GM21717 (cell line): ENCODE results near the gene CCDC178.

Experiments
- ATAC-seq: cut with Tn5 transposase; IDR thresholded peaks from one replicate; pipeline ENCODE4 v1.9.1; 2021; ENCODE audit warnings: mild to moderate bottlenecking, moderate library complexity; ENCODE audit not compliant: unreplicated experiment

The CCDC178 gene

DNA sequence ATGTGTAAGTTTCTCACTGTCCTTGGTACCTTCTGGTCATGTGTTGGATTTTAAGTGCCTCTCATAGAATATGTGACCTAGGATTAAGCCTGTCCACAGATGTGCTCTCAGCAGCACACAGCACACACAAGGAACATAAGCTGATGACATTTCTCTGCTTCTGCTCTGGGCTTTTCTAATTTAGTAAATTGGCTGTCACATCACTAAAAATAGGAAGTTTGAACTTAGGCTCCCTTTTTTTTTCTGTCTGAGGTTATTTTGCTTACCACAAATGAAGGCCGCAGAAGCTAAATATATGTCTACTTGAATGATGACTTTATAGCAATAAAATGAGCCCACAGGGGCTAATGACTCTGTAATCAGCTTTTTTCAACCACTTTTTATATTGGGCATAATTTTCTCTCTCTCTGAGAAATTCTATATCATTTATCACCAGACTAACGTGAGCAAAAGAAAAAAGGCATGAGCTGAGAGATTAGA, 517.5 kb downstream of the CCDC178 start:
- no peak for ATAC-seq

DNA sequence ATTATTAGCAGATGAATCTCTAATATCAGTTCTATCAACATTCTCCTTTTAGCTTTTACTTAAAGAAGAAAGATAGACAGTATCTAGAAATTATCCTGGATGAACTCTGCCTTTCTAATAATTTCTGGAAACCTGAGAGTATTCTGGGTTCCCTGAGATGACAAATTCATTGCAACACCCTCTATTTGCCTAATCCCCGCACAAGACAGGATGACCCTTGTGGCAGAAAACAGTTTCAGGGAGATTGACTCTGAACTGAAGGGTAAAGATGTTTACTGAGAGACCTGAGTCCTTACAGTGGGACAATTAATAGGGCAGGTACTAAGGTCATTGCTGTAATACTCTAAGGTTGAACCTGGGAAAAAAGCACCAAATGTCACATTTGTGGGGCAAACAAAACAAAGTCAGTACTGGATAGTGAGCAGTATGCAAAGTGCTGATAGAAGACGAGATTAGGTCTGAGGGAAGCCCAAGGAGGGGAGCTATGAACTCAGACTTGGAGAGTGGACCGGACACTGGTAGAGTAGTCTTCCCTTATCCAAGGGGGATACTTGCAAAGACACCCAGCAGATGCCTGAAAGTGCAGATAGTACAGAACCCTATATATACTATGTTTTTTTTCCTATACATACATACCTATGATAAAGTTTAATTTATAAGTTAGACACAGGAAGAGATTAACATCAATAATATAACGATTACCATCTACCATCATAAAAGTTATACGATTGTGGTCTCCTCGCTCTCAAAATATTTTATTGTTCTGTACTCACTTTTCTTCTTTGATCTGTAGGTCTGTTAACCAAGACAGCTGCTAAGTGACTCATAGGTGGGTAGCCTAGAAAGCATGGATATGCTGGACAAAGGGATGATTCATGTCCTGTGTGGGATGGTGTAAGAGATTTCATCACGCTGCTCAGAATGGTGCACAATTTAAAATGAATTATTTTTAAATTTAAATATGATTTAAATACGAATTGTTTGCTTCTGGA, 519.4 kb downstream of the CCDC178 start:
- no peak for ATAC-seq

DNA sequence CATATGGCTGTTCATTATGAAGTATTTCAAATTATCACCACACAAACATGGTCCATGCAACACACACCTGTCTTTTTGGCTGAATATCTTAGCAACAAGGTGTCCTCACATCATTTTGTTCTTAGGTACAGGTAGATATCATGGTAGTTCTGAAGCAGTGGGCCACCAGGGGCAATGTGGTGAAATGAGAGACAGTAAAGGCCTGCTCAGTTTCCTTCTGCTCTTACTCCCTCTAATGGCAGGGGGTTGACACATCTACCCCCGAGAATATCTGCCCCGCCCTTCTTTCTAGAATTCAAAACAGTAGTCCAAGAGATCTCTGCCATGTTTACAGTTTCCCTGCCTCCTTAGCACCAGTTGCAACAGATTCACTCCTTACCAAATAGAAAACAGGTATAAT, 520.7 kb downstream of the CCDC178 start:
- peak; percentile 95 for ATAC-seq

DNA sequence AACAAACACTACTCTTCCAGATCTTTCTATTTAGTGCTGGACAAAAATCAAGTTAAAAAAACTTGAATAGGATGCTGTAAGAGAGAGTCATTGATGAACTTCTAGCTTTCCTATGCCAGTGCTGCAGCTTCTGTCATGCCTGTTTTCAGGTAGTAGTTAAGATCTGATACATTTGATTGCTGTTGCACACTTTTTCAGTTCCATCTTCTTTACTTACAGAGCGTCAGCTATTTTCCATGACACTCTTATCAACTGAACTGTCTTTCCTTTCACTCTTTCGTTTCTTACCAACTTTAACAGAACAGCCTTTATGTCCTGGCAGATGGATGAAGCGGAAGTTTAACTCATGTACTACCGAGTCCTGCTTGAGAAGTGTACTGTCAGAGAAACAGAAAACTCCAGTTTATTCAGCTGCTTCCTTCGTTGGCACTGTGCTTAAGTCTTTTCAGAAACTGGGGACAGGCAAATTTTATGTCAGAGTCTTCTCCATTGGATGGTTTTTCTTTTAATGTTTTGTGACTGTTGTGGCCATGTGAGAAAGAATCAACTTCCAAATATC, 521.8 kb downstream of the CCDC178 start:
- no peak for ATAC-seq

DNA sequence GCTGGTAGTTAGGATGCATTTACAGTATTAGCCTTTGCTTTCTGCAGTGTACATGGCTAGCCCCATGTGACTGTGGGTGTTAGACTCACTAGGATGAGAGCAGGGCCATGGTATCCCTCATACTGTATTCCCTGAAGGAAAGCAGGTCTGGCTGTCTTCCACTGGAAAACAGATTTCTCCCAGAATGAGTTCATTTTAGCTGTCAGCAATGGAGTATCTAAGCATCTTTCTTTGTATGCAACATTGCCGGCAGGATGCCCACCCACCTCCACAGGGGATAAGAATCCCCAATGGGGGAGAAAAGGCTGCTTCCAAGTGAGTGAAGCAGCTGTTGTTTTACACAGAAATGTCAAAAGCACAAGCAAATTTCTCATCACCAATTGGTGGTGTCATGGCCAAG, 525.0 kb downstream of the CCDC178 start:
- ATAC-seq, result no peak

DNA sequence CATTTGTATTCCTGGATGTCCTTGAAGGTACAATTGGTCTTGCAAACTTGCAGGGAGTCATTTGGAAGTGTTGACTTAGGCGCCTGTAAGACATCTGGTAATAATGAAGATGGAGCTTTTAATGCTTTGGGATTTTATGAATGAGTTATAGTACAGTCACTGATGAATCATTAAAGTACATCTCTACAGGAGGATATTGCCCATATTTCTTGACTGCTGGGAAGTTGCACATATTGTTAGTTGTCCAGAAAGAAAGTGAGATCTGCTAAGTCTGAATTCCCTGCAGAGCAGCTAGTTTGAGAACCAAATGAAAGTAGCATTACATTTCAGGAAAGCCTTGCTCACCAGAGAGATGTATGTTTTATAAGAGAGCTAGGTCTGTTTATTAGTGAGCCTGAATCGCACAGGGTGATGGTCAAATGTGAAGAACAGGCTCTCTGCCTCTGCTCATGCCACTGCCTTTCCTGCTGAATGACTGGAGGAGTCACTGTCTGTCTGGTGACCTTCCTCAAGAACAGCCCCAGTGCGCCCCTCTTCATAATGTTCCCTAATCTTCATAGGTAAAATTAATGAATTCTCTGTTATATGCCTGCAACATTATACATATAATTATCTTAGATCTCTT, 528.7 kb downstream of the CCDC178 start:
- no peak for ATAC-seq

DNA sequence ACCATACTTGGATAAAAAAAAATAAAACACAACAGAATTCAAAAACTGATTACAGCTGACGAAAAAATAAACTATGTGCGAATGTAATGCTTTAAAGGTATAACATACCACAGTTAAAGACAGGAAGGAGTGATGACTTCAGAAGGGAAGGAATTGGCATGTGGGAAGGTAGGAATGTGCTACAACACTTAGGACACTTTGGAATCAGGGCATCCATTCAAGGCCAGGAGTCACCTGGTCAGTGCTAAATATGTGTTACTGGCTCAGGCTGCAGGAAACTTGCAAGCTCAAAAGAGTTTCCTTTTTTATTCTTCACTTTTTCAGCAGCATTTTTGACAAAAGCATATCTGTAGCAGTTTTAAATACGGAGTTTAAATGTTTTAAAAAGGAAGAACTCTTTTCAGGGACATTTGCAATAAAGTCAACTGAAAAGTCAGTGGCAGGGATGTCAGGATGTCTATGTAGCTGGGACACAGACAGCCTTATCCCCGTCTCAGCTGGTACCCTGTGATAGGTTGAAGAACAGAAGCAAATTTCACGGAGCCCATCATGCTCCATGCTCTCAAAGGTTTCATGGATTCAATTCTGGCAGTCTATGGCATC, 529.7 kb downstream of the CCDC178 start:
- no peak for ATAC-seq

DNA sequence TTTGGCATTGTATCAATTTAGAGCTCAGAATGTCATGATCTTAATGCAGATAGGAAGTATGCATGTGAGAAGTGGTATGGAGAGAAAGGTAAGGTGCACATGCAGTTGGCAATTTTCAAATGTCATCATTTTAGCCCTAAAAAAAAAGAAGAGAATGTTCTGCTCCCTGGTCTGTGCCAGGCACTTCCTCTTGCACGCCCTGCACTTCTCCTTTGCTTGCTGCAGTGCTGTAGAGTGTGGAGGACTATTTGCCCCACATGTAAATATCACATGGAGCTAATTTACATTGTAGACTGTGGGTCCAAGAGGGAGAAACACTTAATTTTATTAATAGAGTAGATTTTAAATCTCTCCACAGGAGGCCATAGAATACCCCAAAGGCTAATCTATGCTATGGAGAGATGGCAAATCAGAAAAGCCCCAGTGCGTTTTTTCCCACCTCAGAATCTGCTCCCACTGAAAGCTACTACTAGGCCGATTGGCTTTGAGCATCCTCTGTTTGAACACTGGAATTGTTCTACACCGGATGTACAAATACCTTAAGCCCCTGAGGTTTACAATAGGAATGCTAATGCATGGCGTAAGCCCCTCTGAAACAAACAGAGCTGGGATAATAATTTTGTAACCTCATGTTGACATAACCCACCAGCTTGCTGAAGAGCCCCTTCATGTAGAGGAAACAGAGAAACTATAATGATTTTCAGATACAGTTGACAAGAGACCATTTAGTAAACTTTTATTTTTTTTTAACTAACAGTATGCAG, 530.5 kb downstream of the CCDC178 start:
- no peak for ATAC-seq

DNA sequence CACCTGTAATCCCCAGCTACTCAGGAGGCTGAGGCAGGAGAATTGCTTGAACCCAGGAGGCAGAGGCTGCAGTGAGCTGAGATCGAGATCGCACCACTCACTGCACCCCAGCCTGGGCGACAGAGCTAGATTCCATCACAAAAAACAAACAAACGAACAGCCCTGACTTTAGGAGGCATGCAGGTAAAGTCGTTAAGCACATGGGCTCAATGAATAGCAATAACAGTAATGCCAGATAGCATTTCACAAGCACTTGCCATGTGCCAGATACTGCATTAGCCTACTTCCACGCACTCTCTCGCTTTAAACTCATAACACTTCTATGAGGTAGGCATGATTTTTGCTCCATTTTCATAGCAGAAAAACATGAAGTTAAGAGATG, 532.1 kb downstream of the CCDC178 start:
- ATAC-seq, result no peak

DNA sequence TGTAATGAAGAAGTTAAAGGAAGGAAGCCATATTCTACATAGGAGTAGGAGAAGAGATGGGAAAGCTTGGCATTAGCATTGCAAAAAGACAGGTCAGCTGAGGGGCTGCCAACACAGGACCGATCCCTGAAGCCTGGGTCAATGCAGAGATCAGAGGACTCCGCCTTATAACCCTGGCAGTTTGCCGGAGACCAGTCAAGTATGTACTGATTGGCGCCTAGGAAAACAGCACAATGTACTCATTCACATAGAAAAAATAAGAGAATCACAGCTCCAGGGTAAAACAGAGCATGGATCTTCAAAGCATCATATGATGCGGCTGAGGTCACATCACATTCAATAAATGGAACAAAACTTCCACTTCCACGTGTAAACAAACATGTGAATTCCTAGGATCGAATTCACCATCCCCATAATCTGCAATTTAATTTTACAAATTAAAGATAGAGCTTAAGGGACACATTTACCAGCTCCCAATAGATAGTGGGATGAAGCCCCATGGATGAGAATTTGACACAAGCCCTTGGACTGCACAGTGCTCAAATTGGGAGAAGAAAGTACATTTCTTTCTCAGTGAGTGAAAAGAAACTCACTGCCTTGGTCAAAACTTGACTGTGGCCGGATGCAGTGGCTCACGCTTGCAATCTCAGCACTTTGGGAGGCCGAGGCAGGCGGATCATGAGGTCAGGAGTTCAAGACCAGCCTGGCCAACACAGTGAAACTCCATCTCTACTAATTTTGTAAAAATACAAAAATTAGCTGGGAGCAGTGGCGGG, 532.7 kb downstream of the CCDC178 start:
- no peak for ATAC-seq

DNA sequence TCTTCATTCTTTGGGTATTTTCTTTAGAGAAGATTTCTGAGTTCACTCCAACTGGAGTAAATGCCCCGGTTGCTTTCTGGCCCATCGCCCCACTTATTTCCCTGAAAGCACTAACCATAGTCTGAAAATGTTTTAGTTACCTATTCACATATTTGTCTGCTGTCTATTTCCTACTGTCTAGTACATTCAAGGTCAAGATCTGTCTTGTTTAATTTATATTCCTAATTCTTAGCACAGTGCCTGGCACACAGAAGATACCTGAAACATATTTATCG, 533.3 kb downstream of the CCDC178 start:
- no peak for ATAC-seq

DNA sequence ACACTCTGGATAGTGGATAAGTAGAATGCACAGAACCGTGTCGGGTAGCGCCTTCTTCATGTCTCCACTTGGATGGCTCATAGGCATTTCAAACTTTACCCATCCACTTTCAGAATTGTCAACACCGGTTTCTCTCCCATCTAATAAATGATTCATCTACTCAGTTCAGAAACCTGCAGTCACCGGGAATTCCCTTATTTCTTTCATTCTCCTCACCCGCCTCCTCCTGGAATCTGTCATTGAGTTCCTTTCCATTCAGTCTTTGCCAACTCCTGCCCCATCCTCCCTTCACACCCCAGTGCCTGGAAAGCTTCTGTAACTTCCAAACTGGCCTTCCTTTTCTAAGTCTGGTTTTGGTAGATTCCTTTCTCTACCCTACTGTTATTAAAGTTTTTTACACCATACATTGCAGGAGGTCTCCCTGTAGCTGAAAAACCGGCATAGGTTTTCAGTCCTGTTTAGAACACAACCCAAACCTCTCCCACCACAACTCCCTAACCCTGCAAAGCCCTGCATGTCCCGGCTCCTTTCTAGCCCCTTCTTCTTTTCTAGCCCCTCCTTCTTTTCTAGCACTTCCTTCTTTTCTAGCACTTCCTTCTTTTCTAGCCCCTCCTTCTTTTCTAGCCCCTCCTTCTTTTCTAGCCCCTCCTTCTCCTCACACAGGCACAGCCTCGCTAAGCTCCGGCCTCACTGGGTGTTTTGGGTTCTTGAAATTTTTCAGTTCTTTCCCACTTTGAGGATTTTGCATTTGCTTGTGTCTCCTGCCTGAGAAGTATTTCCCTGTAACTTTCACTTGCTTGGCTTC, 533.8 kb downstream of the CCDC178 start:
- ATAC-seq, result no peak

DNA sequence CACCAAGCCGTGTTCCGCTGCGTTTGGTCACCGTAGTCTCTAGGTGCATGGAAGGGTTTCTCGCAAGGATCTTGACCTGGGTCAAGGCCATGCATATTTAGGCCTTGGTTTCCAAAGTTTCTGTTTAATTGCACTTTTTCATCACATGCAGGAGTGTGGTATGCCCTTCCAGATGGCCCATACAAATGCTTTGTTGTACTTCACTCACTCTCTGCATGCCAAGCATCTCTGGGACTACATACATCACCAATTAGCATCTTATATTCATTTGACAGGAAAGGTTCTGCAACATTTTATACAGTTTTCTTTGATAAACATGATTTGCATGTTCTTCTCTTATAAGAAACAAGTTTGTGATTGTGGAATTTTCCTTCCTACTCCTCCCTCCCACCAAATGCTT, 534.9 kb downstream of the CCDC178 start:
- no peak for ATAC-seq

DNA sequence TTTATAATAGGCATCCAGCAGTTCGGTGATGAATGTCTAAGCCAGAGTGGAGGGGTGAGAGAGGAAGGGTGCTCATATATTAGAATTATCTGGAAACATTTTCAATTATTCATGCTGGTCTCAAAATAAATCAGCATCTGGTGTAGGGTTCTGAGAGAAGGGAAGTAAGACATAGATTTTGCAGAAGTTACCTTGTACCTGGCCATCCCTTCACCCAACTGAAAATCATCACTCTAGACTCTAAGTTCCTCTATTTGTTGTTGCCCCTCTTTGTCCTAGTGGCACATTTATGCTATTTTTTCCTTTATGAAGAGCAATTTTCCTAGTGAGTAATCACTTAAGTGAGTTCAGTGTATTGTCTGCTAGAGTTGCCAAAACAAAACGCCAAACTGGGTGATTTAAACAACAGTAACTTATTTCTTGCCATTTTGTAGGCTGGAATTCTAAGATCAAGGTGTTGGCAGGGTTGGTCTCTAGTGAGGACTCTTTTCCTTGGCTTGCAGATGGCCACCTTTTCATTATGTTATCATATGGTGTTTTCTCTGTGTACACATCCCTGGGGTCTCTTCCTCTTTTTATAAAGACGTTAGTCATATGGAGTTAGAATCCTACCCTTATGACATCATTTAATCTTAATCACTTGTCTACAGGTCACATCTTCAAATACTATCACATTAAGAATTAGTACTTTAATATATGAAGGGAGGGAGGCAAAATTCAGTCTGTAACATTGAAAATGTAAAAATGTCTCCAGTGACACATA, 537.8 kb downstream of the CCDC178 start:
- no peak for ATAC-seq

DNA sequence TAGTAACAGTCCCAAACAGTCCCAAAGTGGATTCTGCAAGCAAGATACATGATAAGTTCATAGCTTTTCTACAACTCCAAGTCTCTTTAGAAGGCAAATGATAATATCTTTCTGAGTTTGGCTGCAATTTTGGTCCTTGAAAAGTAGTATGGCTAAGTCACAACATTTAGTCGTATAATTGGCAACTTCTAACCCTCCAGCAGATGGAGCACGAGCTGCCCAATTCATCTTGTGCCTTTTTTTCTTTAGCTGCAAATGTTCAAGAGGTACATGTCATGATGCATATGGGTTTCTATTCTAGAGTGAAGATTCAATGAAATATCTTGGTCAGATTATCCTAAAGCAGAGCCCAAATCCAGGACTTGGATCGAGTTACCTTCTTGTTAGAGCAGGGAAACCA, 540.7 kb downstream of the CCDC178 start:
- ATAC-seq, result no peak

DNA sequence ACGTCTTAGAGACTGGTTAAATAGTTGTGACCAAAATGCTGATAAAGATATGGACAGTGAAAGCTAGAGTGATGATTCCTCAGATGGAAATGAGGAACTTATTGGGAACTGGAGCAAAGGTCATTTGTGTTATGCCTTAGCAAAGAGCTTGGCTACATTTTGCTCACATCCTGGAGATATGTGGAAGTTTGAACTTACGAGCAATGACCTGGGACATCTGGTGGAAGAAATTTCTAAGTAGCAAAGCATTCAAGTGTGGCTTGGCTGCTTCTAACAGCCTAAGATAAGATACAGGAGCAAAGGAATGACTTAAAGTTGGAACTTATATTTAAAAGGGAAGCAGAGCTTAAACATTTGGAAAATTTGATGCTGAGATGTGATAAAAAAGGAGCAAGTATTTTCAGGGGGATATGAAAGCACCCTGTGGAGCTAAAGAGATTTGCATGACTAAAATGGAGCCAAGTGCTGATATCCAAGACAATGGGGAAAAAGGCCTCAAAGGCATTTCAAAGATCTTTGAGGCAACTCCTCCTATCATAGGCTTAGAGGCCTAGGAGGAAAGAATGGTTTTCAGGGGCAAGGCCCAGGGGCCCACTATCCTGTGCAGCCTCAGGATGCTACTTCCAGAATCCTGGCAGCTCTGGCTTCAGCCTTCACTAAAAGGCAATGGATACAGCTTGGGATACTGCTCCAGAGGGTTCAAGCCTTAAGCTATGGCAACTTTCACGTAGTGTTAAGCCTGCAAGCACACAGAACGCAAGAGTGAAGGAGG, 543.6 kb downstream of the CCDC178 start:
- ATAC-seq, result no peak

DNA sequence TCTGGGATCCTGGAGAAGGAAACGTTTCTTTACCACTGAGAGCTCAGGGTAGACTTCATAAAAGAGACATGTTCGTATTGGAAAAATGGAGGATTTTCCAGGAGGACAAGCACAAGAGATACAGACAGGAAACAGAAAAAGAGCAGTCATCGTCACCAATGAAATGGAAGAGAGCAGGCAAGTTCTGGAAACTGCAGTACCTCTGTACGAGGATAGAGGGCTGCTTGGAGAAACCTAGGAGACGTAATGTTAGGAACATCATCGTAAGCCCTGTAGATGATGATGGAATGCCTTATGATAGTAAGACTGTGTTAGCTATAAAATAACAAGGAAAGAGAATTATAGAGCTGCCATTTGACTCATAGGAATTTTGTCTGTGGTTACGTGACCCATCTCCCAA, 546.6 kb downstream of the CCDC178 start:
- no peak for ATAC-seq

DNA sequence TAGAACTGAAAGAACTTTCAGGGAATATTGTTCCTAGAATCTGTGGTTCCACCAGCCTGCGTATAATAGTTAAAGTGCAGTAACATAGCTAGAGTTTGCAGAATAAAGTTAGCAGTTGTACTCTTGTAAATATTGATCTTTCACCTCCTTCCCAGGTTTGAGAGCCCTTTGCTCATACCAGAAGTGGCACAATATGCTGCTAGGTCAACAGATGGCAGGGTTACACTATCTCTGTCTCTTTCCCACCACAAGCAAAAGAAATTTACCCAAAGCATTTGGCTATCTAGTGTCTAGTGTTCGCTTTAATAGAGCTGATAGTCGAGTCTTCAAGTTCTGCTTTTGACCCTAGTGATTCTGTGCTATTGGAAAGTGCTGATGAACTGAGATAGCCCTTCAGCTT, 548.7 kb downstream of the CCDC178 start:
- no peak for ATAC-seq
